Esophagus muscularis mucosa (tissue), 4 donors: ENCODE data around the gene MRPL18. TPM values are rescaled to one million over a fixed set of nuclear protein-coding genes. Genes with fewer than 3 reads are reported as not detected.
"Not testable (repeated sequence)": the region's sequence is repeated elsewhere in the genome, so short reads cannot be mapped to it uniquely, and the experiment has no call there.

Experiments
- DNase-seq: peaks from one replicate; pipeline ENCODE4 v3.0.0-alpha.2; 2017; ENCODE audit errors: extremely low spot score
- H3K27ac ChIP-seq, 4 donors: fragments of 200-600 bp; sonication (generic); replicated peaks in 1 of 4; 1 replicate in 3 of 4; 2 replicates in 1 of 4; pipeline ENCODE4 v1.5.1; 2016 to 2019; ENCODE audit warnings: mild to moderate bottlenecking in 1 of 4
- H3K27me3 ChIP-seq, 4 donors: fragments of 200-600 bp; sonication (generic); one replicate each; pipeline versions ENCODE4 v1.5.1 to v1.6.0; 2016 to 2019
- H3K36me3 ChIP-seq, 4 donors: fragments of 200-600 bp; sonication (generic); one replicate each; pipeline ENCODE4 v1.5.1; 2016 to 2019
- H3K4me1 ChIP-seq, 4 donors: fragments of 200-600 bp; sonication (generic); one replicate each; pipeline ENCODE4 v1.5.1; 2016 to 2019
- H3K4me3 ChIP-seq, 4 donors: fragments of 200-600 bp; sonication (generic); 1 replicate in 2 of 4; 2 replicates in 2 of 4; pipeline ENCODE4 v1.5.1; 2016 to 2019; ENCODE audit warnings: mild to moderate bottlenecking in 4 of 4, moderate library complexity in 1 of 4
- H3K9me3 ChIP-seq, 4 donors: fragments of 200-600 bp; sonication (generic); 1 replicate in 3 of 4; 2 replicates in 1 of 4; pipeline ENCODE4 v1.5.1; 2016 to 2019
- CTCF ChIP-seq, 3 experiments: fragments of 200-600 bp in 2 of 3; fragments of 450-650 bp in 1 of 3; sonication (generic) in 2 of 3; IDR thresholded peaks; one replicate each; pipeline ENCODE4 v1.5.1; 2017 to 2019; ENCODE audit warnings: antibody characterized with exemption in 3 of 3, mild to moderate bottlenecking in 2 of 3, moderate library complexity in 1 of 3
- EP300 ChIP-seq: sonication (generic); formaldehyde crosslinking; IDR thresholded peaks from one replicate; pipeline ENCODE4 v1.6.1; 2017; ENCODE audit warnings: antibody characterized with exemption
- POLR2A ChIP-seq: fragments of 450-650 bp; IDR thresholded peaks from one replicate; pipeline ENCODE4 v1.6.1; 2017; ENCODE audit warnings: antibody characterized with exemption, moderate library complexity, mild to moderate bottlenecking, low read depth
- POLR2AphosphoS5 ChIP-seq, 2 donors: sonication (generic); formaldehyde crosslinking; IDR thresholded peaks; one replicate each; pipeline ENCODE4 v1.6.1; 2017; ENCODE audit warnings: antibody characterized with exemption in 2 of 2
- WGBS: methylation state at CpG from one replicate; pipeline ENCODE4 v1.1.5; 2018; 5-methylcytosine and 5-hydroxymethylcytosine counted together
- intact Hi-C: fragments of 100-400 bp; cut with DNase I; formaldehyde crosslinking; loops from one replicate; pipeline ENCODE4 v1.15.1; 2023
- total RNA-seq, 4 donors: library from RNA; depleted of rRNA; stranded (reverse); fragments of >200 nt; gene quantifications; one replicate each; pipeline versions ENCODE4 v1.1.0 to v1.2.1, GENCODE V29; 2016

Gene MRPL18
- total RNA-seq, 4 donors from 2014 or later = 63.3 to 92.9 (median 69.2) TPM

- intact Hi-C loops = no loop called here
- no peak for DNase-seq
- H3K27me3 ChIP-seq = no peaks in the 10 kb centered on the region
- WGBS = 82% methylated on average over 6 of the region's 6 CpGs
- H3K4me3 ChIP-seq = no peak overlapping the region
- TF ChIP-seq EP300 (no peak), CTCF (IDR thresholded peaks at IDR 0.05) (no peak)
- no peaks in the 10 kb centered on the region for H3K4me1 ChIP-seq
- H3K27ac ChIP-seq = no peak overlapping the region
- no peaks in the 10 kb centered on the region for H3K9me3 ChIP-seq
- H3K36me3 ChIP-seq = peaks cover 0 to 2% (median 0%) of the 10 kb centered on the region in 4 donors
Observed at GRCh38 chr6:159808647-159809046, 18.4 kb downstream of the MRPL18 start.

- Histone ChIP-seq H3K27ac (no peak overlapping the region), H3K27me3 (no peaks in the 10 kb centered on the region), H3K36me3 (peaks cover 0 to 7% (median 0%) of the 10 kb centered on the region in 4 donors), H3K4me3 (no peak overlapping the region), H3K9me3 (no peaks in the 10 kb centered on the region), H3K4me1 (no peaks in the 10 kb centered on the region)
- no peak for TF ChIP-seq CTCF (IDR thresholded peaks at IDR 0.05)
- TF ChIP-seq POLR2AphosphoS5 (IDR thresholded peaks at IDR 0.05) = no peak
- no peak for TF ChIP-seq POLR2A
- TF ChIP-seq EP300 = no peak
- intact Hi-C loops = no loop called here
- WGBS = 91% methylated on average over 4 of the region's 4 CpGs
- no peak for DNase-seq
Observed at GRCh38 chr6:159809149-159809548, 18.9 kb downstream of the MRPL18 start.

- DNase-seq = no peak
- Histone ChIP-seq H3K4me3 (no peak overlapping the region), H3K27me3 (no peaks in the 10 kb centered on the region), H3K27ac (no peak overlapping the region), H3K9me3 (no peaks in the 10 kb centered on the region), H3K36me3 (peaks cover 0 to 13% (median 0%) of the 10 kb centered on the region in 4 donors), H3K4me1 (no peaks in the 10 kb centered on the region)
- WGBS = 84% methylated on average over 9 of the region's 9 CpGs
- intact Hi-C loops = no loop called here
- TF ChIP-seq CTCF (IDR thresholded peaks at IDR 0.05) (no peak), POLR2A (no peak), EP300 (no peak), POLR2AphosphoS5 (IDR thresholded peaks at IDR 0.05) (no peak)
Observed at GRCh38 chr6:159813781-159814180, 23.5 kb downstream of the MRPL18 start.

GRCh38 chr6:159815410-159815809 lies 25.1 kb downstream of the MRPL18 start:
- no peak overlapping the region for H3K4me3 ChIP-seq
- peaks cover 0 to 13% (median 0%) of the 10 kb centered on the region in 4 donors for H3K36me3 ChIP-seq
- TF ChIP-seq EP300 (no peak), POLR2A (no peak), CTCF (IDR thresholded peaks at IDR 0.05) (no peak), POLR2AphosphoS5 (IDR thresholded peaks at IDR 0.05) (no peak)
- H3K27me3 ChIP-seq = no peaks in the 10 kb centered on the region
- WGBS = 85% methylated on average over 6 of the region's 6 CpGs
- no peaks in the 10 kb centered on the region for H3K4me1 ChIP-seq
- no peak for DNase-seq
- intact Hi-C loops = no loop called here
- H3K9me3 ChIP-seq = no peaks in the 10 kb centered on the region
- no peak overlapping the region for H3K27ac ChIP-seq

- intact Hi-C loops = not testable (repeated sequence)
Observed at GRCh38 chr6:159816775-159817174, 26.5 kb downstream of the MRPL18 start.

More at GRCh38 chr6:159816775-159817174, 26.5 kb downstream of the MRPL18 start:
- H3K4me1 ChIP-seq, H3K4me3 ChIP-seq, H3K27ac ChIP-seq, DNase-seq, H3K27me3 ChIP-seq, H3K9me3 ChIP-seq: not testable (repeated sequence)
- 94% methylated on average over 3 of the region's 3 CpGs for WGBS
- peaks cover 0 to 13% (median 0%) of the 10 kb centered on the region in 4 donors for H3K36me3 ChIP-seq
